ENCODE measurements around the gene DNM3.

DNM3 gene

DNA sequence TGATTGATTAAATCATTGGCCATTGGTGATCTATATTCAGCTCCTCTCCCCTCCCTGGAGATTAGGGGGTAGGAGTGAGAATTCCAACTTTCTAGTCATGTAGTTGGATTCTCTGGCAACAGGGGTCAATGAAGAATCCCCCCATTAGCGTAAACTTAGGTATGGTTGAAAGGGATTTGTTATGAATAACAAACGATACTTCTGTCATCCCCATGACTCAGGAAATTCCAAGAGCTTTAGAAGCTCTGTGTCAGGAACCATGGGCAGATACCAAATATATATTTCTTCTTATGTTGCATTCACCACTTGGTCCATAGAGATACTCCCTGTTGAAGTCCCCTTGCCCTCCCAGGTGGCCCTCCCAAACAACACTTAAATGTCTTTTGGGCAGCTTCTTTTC lies 124.5 kb downstream of the DNM3 start (continued):
- TF ChIP-seq, protein P1, sequence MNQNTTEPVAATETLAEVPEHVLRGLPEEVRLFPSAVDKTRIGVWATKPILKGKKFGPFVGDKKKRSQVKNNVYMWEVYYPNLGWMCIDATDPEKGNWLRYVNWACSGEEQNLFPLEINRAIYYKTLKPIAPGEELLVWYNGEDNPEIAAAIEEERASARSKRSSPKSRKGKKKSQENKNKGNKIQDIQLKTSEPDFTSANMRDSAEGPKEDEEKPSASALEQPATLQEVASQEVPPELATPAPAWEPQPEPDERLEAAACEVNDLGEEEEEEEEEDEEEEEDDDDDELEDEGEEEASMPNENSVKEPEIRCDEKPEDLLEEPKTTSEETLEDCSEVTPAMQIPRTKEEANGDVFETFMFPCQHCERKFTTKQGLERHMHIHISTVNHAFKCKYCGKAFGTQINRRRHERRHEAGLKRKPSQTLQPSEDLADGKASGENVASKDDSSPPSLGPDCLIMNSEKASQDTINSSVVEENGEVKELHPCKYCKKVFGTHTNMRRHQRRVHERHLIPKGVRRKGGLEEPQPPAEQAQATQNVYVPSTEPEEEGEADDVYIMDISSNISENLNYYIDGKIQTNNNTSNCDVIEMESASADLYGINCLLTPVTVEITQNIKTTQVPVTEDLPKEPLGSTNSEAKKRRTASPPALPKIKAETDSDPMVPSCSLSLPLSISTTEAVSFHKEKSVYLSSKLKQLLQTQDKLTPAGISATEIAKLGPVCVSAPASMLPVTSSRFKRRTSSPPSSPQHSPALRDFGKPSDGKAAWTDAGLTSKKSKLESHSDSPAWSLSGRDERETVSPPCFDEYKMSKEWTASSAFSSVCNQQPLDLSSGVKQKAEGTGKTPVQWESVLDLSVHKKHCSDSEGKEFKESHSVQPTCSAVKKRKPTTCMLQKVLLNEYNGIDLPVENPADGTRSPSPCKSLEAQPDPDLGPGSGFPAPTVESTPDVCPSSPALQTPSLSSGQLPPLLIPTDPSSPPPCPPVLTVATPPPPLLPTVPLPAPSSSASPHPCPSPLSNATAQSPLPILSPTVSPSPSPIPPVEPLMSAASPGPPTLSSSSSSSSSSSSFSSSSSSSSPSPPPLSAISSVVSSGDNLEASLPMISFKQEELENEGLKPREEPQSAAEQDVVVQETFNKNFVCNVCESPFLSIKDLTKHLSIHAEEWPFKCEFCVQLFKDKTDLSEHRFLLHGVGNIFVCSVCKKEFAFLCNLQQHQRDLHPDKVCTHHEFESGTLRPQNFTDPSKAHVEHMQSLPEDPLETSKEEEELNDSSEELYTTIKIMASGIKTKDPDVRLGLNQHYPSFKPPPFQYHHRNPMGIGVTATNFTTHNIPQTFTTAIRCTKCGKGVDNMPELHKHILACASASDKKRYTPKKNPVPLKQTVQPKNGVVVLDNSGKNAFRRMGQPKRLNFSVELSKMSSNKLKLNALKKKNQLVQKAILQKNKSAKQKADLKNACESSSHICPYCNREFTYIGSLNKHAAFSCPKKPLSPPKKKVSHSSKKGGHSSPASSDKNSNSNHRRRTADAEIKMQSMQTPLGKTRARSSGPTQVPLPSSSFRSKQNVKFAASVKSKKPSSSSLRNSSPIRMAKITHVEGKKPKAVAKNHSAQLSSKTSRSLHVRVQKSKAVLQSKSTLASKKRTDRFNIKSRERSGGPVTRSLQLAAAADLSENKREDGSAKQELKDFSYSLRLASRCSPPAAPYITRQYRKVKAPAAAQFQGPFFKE (tag by site-specific recombination; IDR thresholded peaks at IDR 0.05; ENCODE audit: borderline replicate concordance) = no peak
- TF ChIP-seq ZNF596 (tag by site-specific recombination; IDR thresholded peaks at IDR 0.05) (no peak), ZNF704 (tag by site-specific recombination; IDR thresholded peaks at IDR 0.05) (no peak), REST (tag by site-specific recombination; IDR thresholded peaks at IDR 0.05) (no peak), ZNF510 (tag by site-specific recombination; IDR thresholded peaks at IDR 0.05; ENCODE audit: insufficient replicate concordance) (no peak), SP7 (tag by site-specific recombination; IDR thresholded peaks at IDR 0.05) (no peak)

DNA sequence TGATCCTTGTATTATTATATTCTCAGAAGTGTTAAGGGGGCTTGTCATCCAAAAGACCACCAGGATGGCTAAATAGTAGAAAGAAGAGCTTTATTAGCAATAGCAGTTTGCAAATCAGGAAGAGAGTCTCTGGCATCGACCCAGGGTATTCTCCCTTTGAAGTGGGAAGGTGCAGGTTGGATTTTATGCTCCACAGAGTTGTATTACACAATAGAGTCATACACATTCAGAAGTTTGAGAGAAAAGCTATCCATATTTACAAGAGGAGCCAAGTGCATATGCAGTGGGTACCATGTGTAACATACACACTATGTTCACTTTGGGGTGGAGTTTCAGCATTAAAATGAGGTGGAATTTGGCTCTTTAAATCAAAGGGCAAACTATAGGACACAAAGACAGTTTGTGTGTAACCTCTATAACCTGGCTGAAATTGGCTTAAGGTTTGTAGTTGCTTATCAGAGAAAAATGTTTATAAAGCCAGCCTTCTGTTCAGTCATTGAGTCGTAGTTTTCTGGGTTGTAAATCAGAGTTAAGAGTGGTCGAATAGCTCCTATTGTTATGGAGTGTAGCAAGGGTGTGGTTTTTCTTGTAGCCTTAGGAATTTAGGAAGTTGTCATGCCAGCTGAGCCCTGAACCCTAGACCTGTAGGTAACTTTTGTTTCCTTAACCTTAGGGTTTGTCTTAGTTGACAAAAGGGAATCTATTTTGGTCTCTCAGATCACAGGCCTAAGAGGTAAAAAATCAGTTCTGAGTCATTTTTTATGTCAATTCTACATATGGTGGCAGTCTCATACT lies 125.3 kb downstream of the DNM3 start:
- no peak overlapping the region for H3K4me3 ChIP-seq (ENCODE audit: low read depth, low read length)
- ChIA-PET CTCF (interaction anchor here (0.7 to 4.2 kb wide), 5 partner anchors 10 to 322 kb away, joined by 3 to 25 read pairs (median 5); no protein-coding TSS in a partner anchor), POLR2A (no interaction called here)
- no peaks in the 10 kb centered on the region; the same call in 1 of the 2 replicates for H3K4me1 ChIP-seq (ENCODE audit: control insufficient read depth, insufficient read depth, low read length)
- no peaks in the 10 kb centered on the region for H3K9me3 ChIP-seq (ENCODE audit: control insufficient read depth, insufficient read depth, low read depth, low read length)
- H3K36me3 ChIP-seq (ENCODE audit: control insufficient read depth in 2 of 2, insufficient read depth in 1 of 2, low read length in 2 of 2) = no peaks in the 10 kb centered on the region
- H3K27ac ChIP-seq (ENCODE audit: extremely low read depth, low read depth, low read length) = no peak overlapping the region
- no peak for TF ChIP-seq EGR2 (tag by site-specific recombination; IDR thresholded peaks at IDR 0.05; ENCODE audit: low read depth)
- no peak for TF ChIP-seq ZNF18 (tag by site-specific recombination; IDR thresholded peaks at IDR 0.05)
- TF ChIP-seq, protein P2, sequence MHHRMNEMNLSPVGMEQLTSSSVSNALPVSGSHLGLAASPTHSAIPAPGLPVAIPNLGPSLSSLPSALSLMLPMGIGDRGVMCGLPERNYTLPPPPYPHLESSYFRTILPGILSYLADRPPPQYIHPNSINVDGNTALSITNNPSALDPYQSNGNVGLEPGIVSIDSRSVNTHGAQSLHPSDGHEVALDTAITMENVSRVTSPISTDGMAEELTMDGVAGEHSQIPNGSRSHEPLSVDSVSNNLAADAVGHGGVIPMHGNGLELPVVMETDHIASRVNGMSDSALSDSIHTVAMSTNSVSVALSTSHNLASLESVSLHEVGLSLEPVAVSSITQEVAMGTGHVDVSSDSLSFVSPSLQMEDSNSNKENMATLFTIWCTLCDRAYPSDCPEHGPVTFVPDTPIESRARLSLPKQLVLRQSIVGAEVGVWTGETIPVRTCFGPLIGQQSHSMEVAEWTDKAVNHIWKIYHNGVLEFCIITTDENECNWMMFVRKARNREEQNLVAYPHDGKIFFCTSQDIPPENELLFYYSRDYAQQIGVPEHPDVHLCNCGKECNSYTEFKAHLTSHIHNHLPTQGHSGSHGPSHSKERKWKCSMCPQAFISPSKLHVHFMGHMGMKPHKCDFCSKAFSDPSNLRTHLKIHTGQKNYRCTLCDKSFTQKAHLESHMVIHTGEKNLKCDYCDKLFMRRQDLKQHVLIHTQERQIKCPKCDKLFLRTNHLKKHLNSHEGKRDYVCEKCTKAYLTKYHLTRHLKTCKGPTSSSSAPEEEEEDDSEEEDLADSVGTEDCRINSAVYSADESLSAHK (tag by site-specific recombination; IDR thresholded peaks at IDR 0.05) = no peak
- TF ChIP-seq ZBTB7A (tag by site-specific recombination; IDR thresholded peaks at IDR 0.05; ENCODE audit: low read depth) = no peak
- TF ChIP-seq HOXD13 (CRISPR knock-in tag; IDR thresholded peaks at IDR 0.05; ENCODE audit: borderline replicate concordance) = no peak
- TF ChIP-seq ZNF354C (tag by site-specific recombination; IDR thresholded peaks at IDR 0.05; ENCODE audit: borderline replicate concordance, low read depth) = no peak
- no peak for TF ChIP-seq ZNF580 (tag by site-specific recombination; IDR thresholded peaks at IDR 0.05)
- TF ChIP-seq ZNF146 (tag by site-specific recombination; IDR thresholded peaks at IDR 0.05) = no peak
- TF ChIP-seq ZNF157 (tag by site-specific recombination; IDR thresholded peaks at IDR 0.05) = no peak
- TF ChIP-seq, protein P3, sequence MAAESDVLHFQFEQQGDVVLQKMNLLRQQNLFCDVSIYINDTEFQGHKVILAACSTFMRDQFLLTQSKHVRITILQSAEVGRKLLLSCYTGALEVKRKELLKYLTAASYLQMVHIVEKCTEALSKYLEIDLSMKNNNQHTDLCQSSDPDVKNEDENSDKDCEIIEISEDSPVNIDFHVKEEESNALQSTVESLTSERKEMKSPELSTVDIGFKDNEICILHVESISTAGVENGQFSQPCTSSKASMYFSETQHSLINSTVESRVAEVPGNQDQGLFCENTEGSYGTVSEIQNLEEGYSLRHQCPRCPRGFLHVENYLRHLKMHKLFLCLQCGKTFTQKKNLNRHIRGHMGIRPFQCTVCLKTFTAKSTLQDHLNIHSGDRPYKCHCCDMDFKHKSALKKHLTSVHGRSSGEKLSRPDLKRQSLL (tag by site-specific recombination; IDR thresholded peaks at IDR 0.05) = no peak
